ENCODE data around the gene GRXCR2.
A peak's percentile ranks its signal among the peaks of the same experiment; 100 is the strongest.

GRXCR2 gene

GRCh38 chr5:145908206-145908960, 35.6 kb upstream of the GRXCR2 start:
- ATAC-seq = peak; percentile 39; the same call in 1 of the 3 replicates
- TF ChIP-seq TCF4 (CRISPR knock-in tag; IDR thresholded peaks at IDR 0.05; ENCODE audit: borderline replicate concordance) (no peak), ZNF70 (CRISPR knock-in tag; IDR thresholded peaks at IDR 0.05) (no peak), ZFP3 (CRISPR knock-in tag; IDR thresholded peaks at IDR 0.05) (no peak), ESRRG (CRISPR knock-in tag; IDR thresholded peaks at IDR 0.05) (no peak), POU6F1 (CRISPR knock-in tag; IDR thresholded peaks at IDR 0.05; ENCODE audit: borderline replicate concordance, low read depth) (no peak), CSDC2 (CRISPR knock-in tag; IDR thresholded peaks at IDR 0.05) (no peak), ZFP30 (CRISPR knock-in tag; IDR thresholded peaks at IDR 0.05) (no peak), BACH2 (CRISPR knock-in tag; IDR thresholded peaks at IDR 0.05; ENCODE audit: borderline replicate concordance) (no peak), SNAI2 (CRISPR knock-in tag; IDR thresholded peaks at IDR 0.05) (no peak), OSR1 (CRISPR knock-in tag; IDR thresholded peaks at IDR 0.05) (no peak), ZC3H10 (CRISPR knock-in tag; IDR thresholded peaks at IDR 0.05) (no peak), ZNF8 (CRISPR knock-in tag; IDR thresholded peaks at IDR 0.05) (no peak)

GRCh38 chr5:145906401-145906800, 33.6 kb upstream of the GRXCR2 start:
- no peak for TF ChIP-seq TSHZ2 (CRISPR knock-in tag; IDR thresholded peaks at IDR 0.05)
- TF ChIP-seq ISL1 (CRISPR knock-in tag; IDR thresholded peaks at IDR 0.05) = no peak
- no peak for TF ChIP-seq OSR1 (CRISPR knock-in tag; IDR thresholded peaks at IDR 0.05)
- TF ChIP-seq PATZ1 (CRISPR knock-in tag; IDR thresholded peaks at IDR 0.05; ENCODE audit: borderline replicate concordance) = no peak
- TF ChIP-seq CREB5 (CRISPR knock-in tag; IDR thresholded peaks at IDR 0.05; ENCODE audit: low read depth) = no peak
- no peak for TF ChIP-seq TOX (CRISPR knock-in tag; IDR thresholded peaks at IDR 0.05; ENCODE audit: borderline replicate concordance)
- TF ChIP-seq ZNF70 (CRISPR knock-in tag; IDR thresholded peaks at IDR 0.05) = no peak
- no peak for TF ChIP-seq ZC3H10 (CRISPR knock-in tag; IDR thresholded peaks at IDR 0.05)
- no peak for TF ChIP-seq ZFP30 (CRISPR knock-in tag; IDR thresholded peaks at IDR 0.05)
- TF ChIP-seq TCF4 (CRISPR knock-in tag; IDR thresholded peaks at IDR 0.05; ENCODE audit: borderline replicate concordance) = no peak
- TF ChIP-seq SNAI2 (CRISPR knock-in tag; IDR thresholded peaks at IDR 0.05) = no peak
- no peak for TF ChIP-seq GLIS3 (CRISPR knock-in tag; IDR thresholded peaks at IDR 0.05)
- no peak for TF ChIP-seq RARB (CRISPR knock-in tag; IDR thresholded peaks at IDR 0.05)
- TF ChIP-seq ZNF565 (CRISPR knock-in tag; conservative IDR thresholded peaks at IDR 0.05; ENCODE audit: low read depth) = no peak
- no peak for TF ChIP-seq ZNF8 (CRISPR knock-in tag; IDR thresholded peaks at IDR 0.05)
- TF ChIP-seq BACH2 (CRISPR knock-in tag; IDR thresholded peaks at IDR 0.05; ENCODE audit: borderline replicate concordance) = no peak
- no peak for TF ChIP-seq ARNTL (CRISPR knock-in tag; IDR thresholded peaks at IDR 0.05; ENCODE audit: borderline replicate concordance, low read depth)
- ATAC-seq = no peak

- no peak for ATAC-seq
- TF ChIP-seq CSRNP3 (CRISPR knock-in tag; IDR thresholded peaks at IDR 0.05) (no peak), RARB (CRISPR knock-in tag; IDR thresholded peaks at IDR 0.05) (no peak), TSHZ2 (CRISPR knock-in tag; IDR thresholded peaks at IDR 0.05) (no peak), ZNF70 (CRISPR knock-in tag; IDR thresholded peaks at IDR 0.05) (no peak), OSR1 (CRISPR knock-in tag; IDR thresholded peaks at IDR 0.05) (no peak), TCF4 (CRISPR knock-in tag; IDR thresholded peaks at IDR 0.05; ENCODE audit: borderline replicate concordance) (no peak), ZFP3 (CRISPR knock-in tag; IDR thresholded peaks at IDR 0.05) (no peak), ISL1 (CRISPR knock-in tag; IDR thresholded peaks at IDR 0.05) (no peak), GLIS3 (CRISPR knock-in tag; IDR thresholded peaks at IDR 0.05) (no peak), PPARA (CRISPR knock-in tag; IDR thresholded peaks at IDR 0.05; ENCODE audit: borderline replicate concordance) (no peak)
Measured at GRCh38 chr5:145904743-145905142, 31.9 kb upstream of the GRXCR2 start.

Data from SK-N-SH treated with all-trans-retinoic acid at 6 μM for 48 hours (cell line).